ENCODE measurements around the gene CYFIP1. TPM values are rescaled to one million over a fixed set of nuclear protein-coding genes. Genes with fewer than 3 reads are reported as not detected.

Gene CYFIP1
- total and polyA plus RNA-seq, 9 of the 15 experiments (the other 6 are each of a cell fraction or from before 2014, with no cell fraction given) = 3.8 to 59.8 (median 28.3) TPM

- Histone ChIP-seq H3K79me2 (ENCODE audit: control insufficient read depth, insufficient read depth, low read length) (no peaks in the 10 kb centered on the region), H3K27me3 (ENCODE audit: control insufficient read depth in 2 of 2, insufficient read depth in 2 of 2, low read length in 2 of 2) (no peaks in the 10 kb centered on the region), H3K36me3 (ENCODE audit: control insufficient read depth, insufficient read depth, low read length) (peaks cover 7% of the 10 kb centered on the region; the same call in 2 of the 3 replicates), H3K4me1 (replicated peaks in 1 of 2; ENCODE audit: control insufficient read depth in 2 of 2, insufficient read depth in 2 of 2, low read length in 2 of 2) (peaks cover 21 to 39% of the 10 kb centered on the region in 2 experiments), H3K9me1 (ENCODE audit: control insufficient read depth, insufficient read depth, low read length) (no peaks in the 10 kb centered on the region), H2AFZ (ENCODE audit: low read depth, low read length) (no peak overlapping the region), H3K4me3 (no peak overlapping the region), H3K4me2 (ENCODE audit: insufficient read depth, low read length) (no peak overlapping the region), H4K20me1 (replicated peaks; ENCODE audit: control insufficient read depth, insufficient read depth, low read length) (no peaks in the 10 kb centered on the region), H3K27ac (ENCODE audit: extremely low read depth, low read depth, low read length) (no peak overlapping the region), H3K9me3 (replicated peaks; ENCODE audit: control insufficient read depth, insufficient read depth, low read depth, low read length) (no peaks in the 10 kb centered on the region), H3K9ac (ENCODE audit: insufficient read depth in 1 of 2, low read depth in 2 of 2, low read length in 2 of 2) (no peak overlapping the region)
- intact Hi-C loops (cut with micrococcal nuclease) (no loop called here), in situ Hi-C loops (cut with MboI) (no loop called here)
- ChIA-PET POLR2A (interaction anchor here (1.4 kb wide), 1 partner anchor 11 kb away, joined by 6 read pairs; no protein-coding TSS in a partner anchor), CTCF (ENCODE audit: low intra/inter-chr PET ratio) (no interaction called here)
- 84% methylated on average over 32 of the region's 33 CpGs for WGBS (ENCODE audit: insufficient coverage, low coverage, missing lambda C conversion rate)
- FAIRE-seq (no peak), DNase-seq (ENCODE audit: extremely low read depth in 1 of 4, low spot score in 3 of 4) (no peak), ATAC-seq (no peak)
- TF ChIP-seq CBFA2T2 (conservative IDR thresholded peaks at IDR 0.05) (no peak), MXI1 (IDR thresholded peaks at IDR 0.05; ENCODE audit: low read depth, low read length) (no peak), NFYB (IDR thresholded peaks at IDR 0.05; ENCODE audit: extremely low read depth, insufficient read length) (no peak), TGIF2 (CRISPR knock-in tag; IDR thresholded peaks at IDR 0.05) (no peak)
- TF ChIP-seq, protein P1, sequence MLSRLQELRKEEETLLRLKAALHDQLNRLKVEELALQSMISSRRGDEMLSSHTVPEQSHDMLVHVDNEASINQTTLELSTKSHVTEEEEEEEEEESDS (CRISPR knock-in tag; IDR thresholded peaks at IDR 0.05) = no peak
- BruUV-seq (replicated peaks) = no TSS peak
Measured at GRCh38 chr15:22891426-22892210, 88.5 kb downstream of the CYFIP1 start.

Data from K562 (cell line).